Measurements from ENCODE around the gene SLC41A1.

SLC41A1 gene

GRCh38 chr1:205817988-205818387, 5.0 kb upstream of the SLC41A1 start:
- no peak for FAIRE-seq

DNA sequence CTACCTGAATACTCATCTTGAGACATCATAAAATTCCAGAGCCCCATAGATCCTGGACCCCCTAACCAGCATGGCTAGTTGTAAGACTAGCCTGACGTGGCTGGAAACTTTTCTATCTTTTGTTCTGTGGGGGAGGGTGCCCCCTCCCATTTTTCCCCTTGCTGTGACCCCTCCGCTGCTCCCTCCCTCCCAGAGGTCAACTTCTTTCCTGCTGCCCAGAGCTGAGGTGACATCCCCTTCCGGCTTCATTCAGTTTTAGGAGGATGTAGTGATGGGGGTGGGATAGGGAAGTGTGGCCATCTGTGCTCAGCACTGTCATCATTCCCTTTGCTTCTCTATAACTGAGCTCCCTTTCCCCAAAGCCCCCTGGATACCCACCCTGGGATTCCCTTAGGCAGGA, 4.4 kb upstream of the SLC41A1 start:
- no peak for FAIRE-seq

GRCh38 chr1:205813755-205814058, 709 bp upstream of the SLC41A1 start:
- no peak for FAIRE-seq

GRCh38 chr1:205812271-205812877, 624 bp downstream of the SLC41A1 start:
- no peak for FAIRE-seq

GRCh38 chr1:205811660-205812059, 1.3 kb downstream of the SLC41A1 start:
- no peak for FAIRE-seq

- FAIRE-seq: no peak
Observed at GRCh38 chr1:205810448-205811157, 2.4 kb downstream of the SLC41A1 start.

DNA sequence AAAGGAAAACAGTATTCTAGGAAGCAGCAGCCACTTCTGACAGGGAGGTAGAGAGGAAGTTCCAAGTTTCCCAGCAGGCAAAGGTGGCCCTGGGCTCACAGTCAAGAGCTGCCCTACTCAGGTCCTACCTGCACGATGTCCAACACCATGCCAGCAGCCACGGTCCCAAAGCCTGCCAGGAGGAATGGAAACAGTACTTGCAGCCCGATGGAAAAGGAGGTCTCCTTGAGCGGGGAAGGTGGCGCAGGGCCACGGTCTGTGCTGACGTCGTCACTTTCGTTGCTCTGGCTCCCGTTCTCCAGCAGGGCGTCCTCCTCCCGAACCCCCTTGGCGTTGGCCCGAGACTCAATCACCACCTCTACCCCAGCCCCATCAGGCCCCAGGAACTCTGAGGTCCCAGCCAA, 3.1 kb downstream of the SLC41A1 start:
- no peak for FAIRE-seq

DNA sequence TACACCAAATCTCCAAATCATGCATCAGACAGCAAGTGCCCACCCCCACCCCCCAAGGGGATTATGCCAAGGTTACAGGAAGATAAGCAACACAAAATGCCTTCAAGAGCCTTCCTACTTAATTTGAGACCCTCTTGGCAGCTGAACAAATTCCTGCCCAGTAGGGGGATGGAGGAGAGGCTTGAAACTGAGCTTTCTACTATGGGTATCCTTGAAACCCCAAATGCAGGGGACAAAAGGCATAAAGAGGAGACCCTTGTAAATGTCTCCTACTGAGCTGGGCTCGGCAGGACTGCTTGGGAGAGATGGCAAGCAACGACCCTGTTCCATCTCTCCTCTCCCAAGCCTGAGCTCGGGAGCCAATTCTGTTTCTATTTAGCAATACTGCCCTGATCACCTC, 3.5 kb downstream of the SLC41A1 start:
- FAIRE-seq: no peak

GRCh38 chr1:205805082-205805711, 7.8 kb downstream of the SLC41A1 start:
- FAIRE-seq: no peak

DNA sequence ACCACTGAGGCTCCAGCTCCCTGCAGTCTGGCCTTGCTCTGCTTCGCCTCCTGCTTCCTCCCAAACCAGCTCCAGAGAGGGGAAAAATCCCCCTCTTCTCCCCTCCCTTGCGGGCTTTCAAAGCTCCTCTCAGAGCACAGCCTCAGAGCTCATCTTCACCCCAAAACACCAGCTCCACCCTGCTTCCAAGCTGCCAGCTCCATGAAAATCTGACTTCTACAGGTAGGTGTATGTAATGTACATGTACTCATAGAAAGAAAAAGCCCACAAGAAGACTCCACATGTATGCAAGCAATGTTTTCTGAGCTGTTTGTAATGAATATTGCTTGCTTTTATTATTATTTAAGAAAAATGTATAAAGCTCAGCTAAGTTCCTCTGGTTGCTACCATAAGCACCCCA, 8.4 kb downstream of the SLC41A1 start:
- no peak for FAIRE-seq

DNA sequence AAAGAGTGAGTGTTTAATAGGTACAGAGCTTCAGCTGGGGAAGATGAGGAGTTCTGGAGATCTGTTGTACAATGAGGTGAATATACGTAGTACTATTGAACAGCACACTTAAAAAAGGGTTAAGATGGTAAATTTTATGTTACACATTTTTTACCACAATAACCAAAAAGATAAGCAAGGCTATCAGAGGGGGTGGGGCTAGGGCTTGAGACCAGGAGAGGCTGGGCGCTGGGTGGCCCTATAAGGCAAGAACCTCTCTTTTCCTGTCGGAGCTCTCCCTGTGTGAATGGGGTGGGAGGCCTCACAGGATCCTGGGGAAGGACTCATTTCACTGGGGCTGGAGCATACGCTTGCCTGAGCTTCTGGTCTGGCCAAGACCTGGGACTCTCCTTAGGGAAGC, 9.0 kb downstream of the SLC41A1 start:
- no peak for FAIRE-seq

- FAIRE-seq: no peak
Observed at GRCh38 chr1:205802060-205802459, 10.9 kb downstream of the SLC41A1 start.

GRCh38 chr1:205800981-205801703, 11.9 kb downstream of the SLC41A1 start:
- no peak for FAIRE-seq

DNA sequence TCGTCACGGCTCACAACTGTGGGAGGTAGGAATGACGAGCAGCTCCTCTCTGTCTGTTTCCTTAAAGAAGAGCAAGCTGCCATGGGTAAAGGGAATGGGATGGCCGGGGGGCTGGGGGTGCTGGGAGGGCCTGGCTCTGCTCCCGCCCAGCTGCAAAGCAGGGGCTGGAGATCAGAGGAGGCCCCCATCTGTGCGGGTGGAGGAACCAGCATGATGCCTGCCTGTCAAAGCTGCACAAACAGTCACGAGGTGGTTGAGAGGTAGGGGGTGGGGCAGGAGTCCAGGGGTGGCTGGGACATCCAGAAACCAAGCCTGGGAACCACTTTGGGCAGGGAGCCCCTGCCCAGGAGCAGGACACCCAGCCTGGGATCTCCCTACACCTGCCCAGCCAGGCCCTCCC, 12.6 kb downstream of the SLC41A1 start:
- FAIRE-seq: no peak

DNA sequence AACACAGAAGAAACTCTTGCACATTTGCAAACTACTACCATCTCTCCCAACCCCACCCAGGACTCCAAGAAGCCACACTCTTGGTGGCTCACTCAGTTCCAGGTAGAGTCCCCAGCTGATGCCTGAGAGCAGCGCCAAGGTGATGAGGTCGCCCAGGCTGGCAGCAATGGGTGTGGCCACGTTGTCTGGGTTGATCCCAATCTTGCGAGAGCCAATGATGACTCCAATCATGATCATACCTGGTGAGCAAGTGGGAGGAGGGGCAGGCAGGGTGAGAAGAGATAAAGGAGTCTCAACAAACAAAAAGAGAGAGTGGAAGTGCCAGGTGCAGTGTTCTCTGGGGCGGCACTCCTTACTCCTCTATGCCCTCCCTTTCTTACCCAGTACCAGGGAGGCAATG, 14.4 kb downstream of the SLC41A1 start:
- no peak for FAIRE-seq

DNA sequence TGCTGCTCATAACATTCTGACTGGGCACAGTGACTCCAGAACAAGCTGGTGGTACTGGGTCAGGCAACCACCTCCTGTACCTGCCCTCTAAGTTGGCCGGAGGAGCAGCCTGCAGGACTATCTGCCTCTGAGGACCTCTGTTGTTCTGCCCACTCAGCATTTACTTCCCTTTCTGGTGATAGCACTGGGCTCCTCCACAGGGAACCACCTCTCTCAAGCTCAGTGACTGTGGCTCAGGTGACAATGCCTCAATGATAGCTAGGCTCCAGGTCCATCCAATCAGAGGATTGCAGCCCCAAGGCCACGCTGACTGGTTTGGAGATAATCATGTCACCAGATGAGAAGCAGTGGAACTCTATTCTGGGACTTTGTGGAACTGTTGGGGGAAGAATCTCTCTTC, 15.8 kb downstream of the SLC41A1 start:
- FAIRE-seq: no peak

DNA sequence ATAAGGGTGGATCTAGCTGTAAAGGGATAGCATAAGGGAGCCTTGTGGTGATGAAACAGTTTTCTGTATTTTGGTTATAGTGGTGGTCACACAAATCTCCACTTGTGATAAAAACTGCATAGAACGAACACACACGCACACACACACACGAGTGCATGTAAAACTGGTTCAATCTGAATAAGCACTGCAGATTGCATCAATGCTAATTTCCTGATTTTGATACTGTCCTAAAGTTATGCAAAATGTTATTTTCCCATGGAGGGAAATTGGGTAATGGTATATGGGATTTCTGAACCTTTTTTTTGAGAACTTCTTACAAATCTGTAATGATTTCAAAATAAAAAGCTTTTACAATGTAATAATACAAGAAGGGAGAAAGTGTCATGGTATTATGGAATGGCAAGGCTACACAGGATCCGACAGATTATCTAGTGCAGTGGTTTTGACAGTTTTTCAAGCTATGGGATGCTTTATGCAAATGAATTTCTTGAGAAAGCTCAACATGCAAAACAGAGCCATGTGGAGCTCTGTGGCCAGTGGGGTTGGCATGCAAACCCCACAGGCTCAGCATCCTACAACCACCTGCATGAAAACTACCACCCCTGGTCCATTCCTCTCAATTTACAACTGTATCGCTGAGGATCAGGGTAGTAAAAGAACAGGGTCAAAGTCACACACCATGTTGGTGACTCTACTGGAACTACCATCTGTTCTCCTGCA, 18.8 kb downstream of the SLC41A1 start:
- FAIRE-seq: no peak

DNA sequence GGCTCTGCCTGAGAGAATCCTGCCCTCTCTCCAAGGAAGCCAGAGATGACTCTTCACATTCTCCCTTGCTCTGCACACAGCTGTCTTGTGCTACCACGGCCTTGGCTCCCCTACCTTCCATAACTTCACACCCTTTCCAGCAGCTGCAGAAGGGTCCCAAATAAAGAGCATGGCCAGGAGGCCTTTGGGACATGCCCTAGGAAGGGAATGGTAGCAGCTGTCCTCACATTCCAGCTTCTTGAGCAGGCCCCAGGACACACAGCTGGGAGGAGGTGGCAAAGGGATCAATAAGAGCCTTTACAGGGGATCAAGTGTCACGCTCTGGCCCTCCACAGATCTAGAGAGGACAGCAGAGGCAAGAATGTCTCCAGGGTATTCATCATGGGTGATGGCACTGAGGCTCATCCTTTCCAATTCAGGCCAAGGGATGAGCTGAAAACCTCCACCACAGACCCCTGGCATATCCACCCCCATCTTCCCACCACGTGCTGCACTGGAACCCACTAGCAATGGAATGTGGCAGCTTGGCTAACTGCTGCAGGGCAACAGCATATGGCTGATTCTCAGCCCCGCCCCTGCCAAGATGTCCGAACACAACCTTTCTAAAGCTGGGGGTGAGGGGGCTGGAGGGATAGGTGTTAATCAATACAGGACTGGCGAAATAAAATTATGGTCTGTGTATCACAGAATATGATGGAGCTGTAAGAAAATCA, 19.9 kb downstream of the SLC41A1 start:
- no peak for FAIRE-seq

DNA sequence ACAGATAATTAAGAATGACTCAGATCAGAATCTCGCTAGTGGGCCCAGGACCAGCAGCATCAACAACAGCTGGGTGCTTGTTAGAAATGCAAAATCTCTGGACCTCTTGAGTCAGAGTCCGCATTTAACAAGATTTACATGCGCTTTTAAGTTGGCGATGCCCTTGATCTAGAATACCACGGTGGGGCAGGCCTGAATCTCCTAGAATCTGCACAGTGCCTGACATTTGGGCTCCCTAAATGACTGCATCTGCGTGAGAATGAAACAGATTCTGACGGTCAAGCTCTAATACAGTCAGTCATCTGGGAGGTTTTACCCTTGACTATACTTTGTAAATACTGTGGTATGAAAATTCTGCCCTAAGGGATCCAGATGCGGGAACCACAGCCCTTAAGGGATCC, 20.5 kb downstream of the SLC41A1 start:
- FAIRE-seq: no peak

DNA sequence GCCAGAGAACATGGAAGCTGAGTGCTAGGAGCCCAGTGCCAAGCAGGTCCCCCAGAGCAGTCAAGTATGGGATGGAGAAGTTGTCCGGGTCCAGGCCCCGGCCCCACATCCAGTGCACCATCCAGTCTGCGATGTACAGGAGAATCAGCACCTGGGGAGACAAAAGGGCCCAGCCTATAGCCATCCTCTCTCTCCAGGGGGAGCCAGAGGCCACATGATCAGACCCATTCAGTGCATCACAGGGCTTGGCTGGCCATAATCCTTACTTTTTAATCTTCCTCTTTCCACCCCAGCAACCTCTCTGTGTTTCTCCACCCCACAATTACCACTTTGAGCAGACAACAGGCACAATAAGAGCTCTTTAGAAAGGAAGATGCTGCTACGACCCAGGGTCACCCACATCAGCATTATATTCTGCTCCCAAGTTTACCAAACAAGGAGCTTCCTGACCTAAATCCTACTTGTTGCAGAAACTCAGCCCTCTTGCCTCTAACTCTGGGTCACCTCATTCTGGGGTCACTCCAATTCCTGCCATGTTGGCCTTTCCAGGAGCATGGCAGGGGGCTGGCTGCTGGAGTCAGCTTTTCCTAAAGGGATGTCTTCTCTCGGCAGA, 21.3 kb downstream of the SLC41A1 start:
- FAIRE-seq: no peak

GRCh38 chr1:205787287-205787916, 25.6 kb downstream of the SLC41A1 start:
- no peak for FAIRE-seq

- FAIRE-seq: no peak
Observed at GRCh38 chr1:205786601-205787000, 26.4 kb downstream of the SLC41A1 start.
